Testis (tissue), 3 donors: ENCODE results near the gene LRGUK. TPM values are rescaled to one million over a fixed set of nuclear protein-coding genes. Genes with fewer than 3 reads are reported as not detected.

ENCODE experiments used
- DNase-seq: peaks from one replicate; pipeline ENCODE4 v3.0.0-alpha.2; 2019
- H3K27ac ChIP-seq, 2 donors: fragments of 200-600 bp; sonication (generic); one replicate each; pipeline ENCODE4 v1.5.1; 2019
- H3K27me3 ChIP-seq: fragments of 200-600 bp; sonication (generic); one replicate; pipeline ENCODE4 v1.5.1; 2019
- H3K36me3 ChIP-seq: fragments of 200-600 bp; sonication (generic); one replicate; pipeline ENCODE4 v1.5.1; 2017; ENCODE audit warnings: low read depth; ENCODE audit errors: missing control alignments
- H3K4me1 ChIP-seq: fragments of 200-600 bp; sonication (generic); one replicate; pipeline ENCODE4 v1.5.1; 2019
- H3K4me3 ChIP-seq, 2 donors: fragments of 200-600 bp; sonication (generic); one replicate each; pipeline ENCODE4 v1.5.1; 2017 to 2019
- H3K9me3 ChIP-seq: fragments of 200-600 bp; sonication (generic); one replicate; pipeline ENCODE4 v1.5.1; 2017
- CTCF ChIP-seq, 3 experiments: fragments of 450-650 bp in 2 of 3; fragments of 200-600 bp in 1 of 3; sonication (generic) in 1 of 3; IDR thresholded peaks; one replicate each; pipeline ENCODE4 v1.5.1; 2016 to 2019; ENCODE audit warnings: antibody characterized with exemption in 3 of 3, mild to moderate bottlenecking in 2 of 3, moderate library complexity in 1 of 3
- POLR2A ChIP-seq: fragments of 450-650 bp; IDR thresholded peaks from one replicate; pipeline ENCODE4 v1.6.1; 2017; ENCODE audit warnings: antibody characterized with exemption, mild to moderate bottlenecking, moderate library complexity
- WGBS, 2 donors: methylation state at CpG; one replicate each; pipeline ENCODE4 v1.1.5; 2018; 5-methylcytosine and 5-hydroxymethylcytosine counted together
- intact Hi-C: fragments of 100-400 bp; cut with DNase I; formaldehyde crosslinking; loops from one replicate; pipeline ENCODE4 v1.15.1; 2023; ENCODE audit warnings: low total_unique reads
- polyA plus RNA-seq: library from polyadenylated mRNA; stranded (reverse); fragments of 350-450 nt; fragmentation: Illumina TruSeq; extraction: RNeasy Lipid Tissue Mini Kit (QIAGEN cat#74804); gene quantifications from one replicate; pipeline ENCODE4 v1.2.3, GENCODE V29; 2014; ENCODE audit warnings: low read depth, low replicate concordance; ENCODE audit not compliant: insufficient read depth
- total RNA-seq, 2 donors: library from RNA; depleted of rRNA; stranded (reverse); fragments of >200 nt; gene quantifications; one replicate each; pipeline ENCODE4 v1.2.3, GENCODE V29; 2016

LRGUK gene
- total and polyA plus RNA-seq, 3 donors from 2014 or later = 9.4 to 16.1 (median 13.0) TPM

DNA sequence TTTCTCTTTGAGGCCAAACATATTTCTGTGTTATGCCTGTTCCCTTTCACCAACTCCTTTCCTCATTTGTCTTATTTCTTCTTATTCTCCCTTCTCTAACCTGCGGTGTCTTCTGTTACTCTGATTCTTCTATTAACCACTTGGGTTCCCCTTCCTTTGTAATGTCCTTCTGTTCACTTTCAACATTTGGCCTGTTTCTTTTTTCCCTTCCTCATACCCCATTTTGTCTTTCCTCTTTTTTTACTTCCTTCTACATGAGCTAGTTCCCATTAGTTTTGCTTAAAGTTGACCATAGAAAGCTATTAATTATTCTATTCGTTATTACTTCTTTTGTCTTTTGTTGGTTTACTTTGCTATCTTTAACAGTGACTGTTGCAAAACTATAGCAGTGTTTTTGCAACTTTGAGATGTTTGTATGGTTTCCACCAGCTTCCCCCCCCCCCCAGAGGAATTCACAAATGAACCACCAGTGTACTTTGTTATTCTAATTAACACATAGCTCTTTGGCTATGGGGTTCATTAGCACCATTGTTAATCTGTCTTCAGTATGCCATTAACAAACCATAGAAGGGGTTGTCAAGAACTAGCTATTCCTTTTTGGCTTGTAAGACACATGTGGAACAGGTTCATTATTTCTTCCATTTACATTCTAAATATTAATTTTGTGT is 2.9 kb downstream of the LRGUK start:
- Histone ChIP-seq H3K27me3 (no peaks in the 10 kb centered on the region), H3K4me1 (peaks cover 4% of the 10 kb centered on the region), H3K36me3 (no peaks in the 10 kb centered on the region), H3K9me3 (no peaks in the 10 kb centered on the region), H3K27ac (no peak overlapping the region), H3K4me3 (no peak overlapping the region)
- no peak for DNase-seq
- intact Hi-C loops = no loop called here
- WGBS, 2 donors = 43 to 56% methylated on average over 2 of the region's 2 CpGs
- TF ChIP-seq POLR2A (no peak), CTCF (IDR thresholded peaks at IDR 0.05) (no peak)

- H3K4me1 ChIP-seq = no peaks in the 10 kb centered on the region
- H3K4me3 ChIP-seq = no peak overlapping the region
- 91 to 97% methylated on average over 3 of the region's 3 CpGs for WGBS, 2 donors
- no peaks in the 10 kb centered on the region for H3K27me3 ChIP-seq
- no peak overlapping the region for H3K27ac ChIP-seq
- no peaks in the 10 kb centered on the region for H3K36me3 ChIP-seq
- intact Hi-C loops = no loop called here
- TF ChIP-seq CTCF (IDR thresholded peaks at IDR 0.05) = no peak
- TF ChIP-seq POLR2A = no peak
- DNase-seq = no peak
- H3K9me3 ChIP-seq = no peaks in the 10 kb centered on the region
Observed at GRCh38 chr7:134134004-134134403, 6.9 kb downstream of the LRGUK start.

DNA sequence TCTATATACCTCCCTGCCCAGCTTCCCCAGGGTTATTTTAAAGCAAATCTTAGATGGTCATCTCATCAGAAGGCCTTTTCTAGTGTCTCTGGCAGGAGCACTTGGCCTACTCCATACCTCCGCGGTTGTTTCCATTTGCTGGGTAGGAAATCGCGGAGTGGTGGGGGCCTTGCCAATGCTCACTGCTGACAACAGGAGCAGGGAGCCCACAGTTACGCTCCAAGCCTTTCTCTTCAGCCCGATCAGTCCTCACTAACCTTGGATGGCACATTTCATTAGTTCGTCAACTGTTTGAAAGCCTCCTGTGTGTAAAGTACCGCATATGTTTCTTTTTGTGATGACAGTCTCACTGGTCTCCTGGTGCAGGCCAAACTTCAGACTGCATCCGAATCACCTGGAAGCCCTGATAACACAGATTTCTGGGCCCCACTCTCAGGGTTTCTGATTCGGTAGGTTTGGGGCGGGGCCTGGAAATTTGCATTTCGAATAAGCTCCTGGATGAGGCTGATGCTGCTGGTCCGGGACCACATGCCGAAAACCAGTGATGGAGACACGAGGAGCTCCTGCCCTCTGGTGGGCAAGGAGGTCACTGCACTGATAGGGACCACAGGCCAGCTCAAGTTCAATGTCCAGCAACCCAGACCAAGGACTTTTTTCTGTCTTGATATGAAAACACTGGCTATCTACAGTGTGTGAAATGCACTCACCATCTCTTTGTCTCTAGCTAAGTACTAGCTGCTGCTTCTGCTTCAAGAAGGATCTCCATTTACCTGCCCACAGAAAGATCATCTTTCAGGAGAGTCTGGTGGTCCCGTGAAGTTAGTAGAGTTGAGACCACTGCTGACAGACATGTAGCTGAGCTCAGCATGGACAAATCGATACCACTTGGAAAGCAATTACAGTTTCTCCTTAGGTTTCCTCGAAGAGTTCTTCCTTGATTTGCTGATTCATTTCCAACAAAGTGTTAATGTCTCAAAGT is 14.0 kb downstream of the LRGUK start:
- TF ChIP-seq POLR2A (no peak), CTCF (IDR thresholded peaks at IDR 0.05) (peak; percentile 78 to 85 (median 83))
- DNase-seq = peak; percentile 90
- H3K36me3 ChIP-seq = no peaks in the 10 kb centered on the region
- H3K27ac ChIP-seq = no peak overlapping the region
- no peaks in the 10 kb centered on the region for H3K4me1 ChIP-seq
- no peaks in the 10 kb centered on the region for H3K27me3 ChIP-seq
- WGBS, 2 donors = 36 to 47% methylated on average over 18 of the region's 18 CpGs
- H3K9me3 ChIP-seq = no peaks in the 10 kb centered on the region
- intact Hi-C loops = no loop called here
- H3K4me3 ChIP-seq = no peak overlapping the region

DNA sequence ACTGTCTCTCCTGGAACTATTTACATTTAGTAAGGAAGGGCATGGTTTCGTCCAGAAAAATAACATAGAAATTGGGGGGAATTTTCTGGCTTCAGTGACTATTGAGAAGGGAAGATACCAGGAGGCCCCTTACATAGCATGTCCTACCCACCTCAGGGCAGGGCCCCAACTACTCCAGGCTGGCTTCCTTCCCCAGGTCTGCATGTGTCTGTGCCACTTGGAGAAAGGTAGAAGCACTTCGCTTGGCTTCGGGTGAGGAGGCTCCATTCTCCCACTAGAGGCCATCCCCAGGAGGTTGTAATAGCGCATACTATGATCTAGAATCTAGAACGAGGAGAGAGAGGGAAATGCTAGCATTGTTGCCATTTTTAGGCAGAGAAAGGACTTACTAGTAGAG is 14.7 kb downstream of the LRGUK start:
- no peak for TF ChIP-seq CTCF (IDR thresholded peaks at IDR 0.05)
- no peak for TF ChIP-seq POLR2A
- Histone ChIP-seq H3K27me3 (no peaks in the 10 kb centered on the region), H3K4me1 (no peaks in the 10 kb centered on the region), H3K4me3 (no peak overlapping the region), H3K27ac (no peak overlapping the region), H3K9me3 (no peaks in the 10 kb centered on the region), H3K36me3 (no peaks in the 10 kb centered on the region)
- WGBS, 2 donors = 82 to 84% methylated on average over 5 of the region's 5 CpGs
- DNase-seq = no peak
- intact Hi-C loops = no loop called here
